H1 (cell line): Measurements from ENCODE around the gene IL2RA. TPM values are rescaled to one million over a fixed set of nuclear protein-coding genes. Genes with fewer than 3 reads are reported as not detected.

Source experiments
- CTCF ChIA-PET: fragments of 300-600 bp; sonication (Branson Sonifier 250); formaldehyde crosslinking; loops from one replicate; lab custom pipeline; 2021; ENCODE audit not compliant: partially characterized antibody; lab: Charles Lee
- POLR2A ChIA-PET: fragments of 300-600 bp; sonication (Branson Sonifier 250); formaldehyde crosslinking; loops from one replicate; lab custom pipeline; 2021; ENCODE audit warnings: inconsistent platforms; ENCODE audit not compliant: partially characterized antibody; lab: Charles Lee
- DNase-seq, 2 experiments: peaks; one replicate each; pipeline versions ENCODE4 v3.0.0 to v3.0.0-alpha.2; 2010 to 2022; ENCODE audit warnings: low spot score in 2 of 2, low read depth in 1 of 2, mixed read lengths in 1 of 2
- FAIRE-seq: peaks from 2 replicates; lab custom pipeline; 2011; peaks lifted over from hg19 to GRCh38; lab: Jason Lieb, UNC
- H2AFZ ChIP-seq: 2 replicates; pipeline ENCODE4 v1.8.1; 2012; ENCODE audit warnings: low read length, inconsistent platforms
- H2AK5ac ChIP-seq: 2 replicates; pipeline ENCODE4 v1.6.1; 2013; ENCODE audit warnings: low read depth, low read length
- H2BK120ac ChIP-seq: replicated peaks from 2 replicates; pipeline ENCODE3; 2013; ENCODE audit warnings: low read depth, low read length, inconsistent platforms
- H2BK12ac ChIP-seq: 2 replicates; pipeline ENCODE4 v1.6.1; 2013; ENCODE audit warnings: low read depth, low read length
- H2BK15ac ChIP-seq: 2 replicates; pipeline ENCODE4 v1.6.1; 2013; ENCODE audit warnings: low read length
- H2BK20ac ChIP-seq: 2 replicates; pipeline ENCODE4 v1.6.1; 2013; ENCODE audit warnings: low read length
- H2BK5ac ChIP-seq: 2 replicates; pipeline ENCODE4 v1.6.1; 2013; ENCODE audit warnings: low read depth, low read length
- H3K14ac ChIP-seq: 2 replicates; pipeline ENCODE4 v1.6.1; 2013; ENCODE audit warnings: inconsistent platforms; ENCODE audit not compliant: insufficient read length
- H3K18ac ChIP-seq: 2 replicates; pipeline ENCODE4 v1.6.1; 2013; ENCODE audit warnings: low read length; ENCODE audit errors: extremely low read depth
- H3K23ac ChIP-seq: 2 replicates; pipeline ENCODE4 v1.6.1; 2013; ENCODE audit warnings: inconsistent platforms; ENCODE audit not compliant: insufficient read length
- H3K23me2 ChIP-seq: 2 replicates; pipeline ENCODE4 v1.6.1; 2013; ENCODE audit warnings: low read depth, low read length
- H3K27ac ChIP-seq: 2 replicates; pipeline ENCODE4 v1.6.1; 2011; ENCODE audit warnings: low read depth, low read length, inconsistent platforms
- H3K27me3 ChIP-seq, 4 experiments: replicated peaks in 1 of 4; 1 replicate in 1 of 4; 2 replicates in 3 of 4; pipeline versions ENCODE4 v1.6.1 to v1.8.1; 2011 to 2013; ENCODE audit warnings: low read length in 3 of 4, mild to moderate bottlenecking in 3 of 4, inconsistent platforms in 2 of 4, mixed read lengths in 2 of 4, moderate library complexity in 1 of 4; ENCODE audit not compliant: control insufficient read depth in 3 of 4, insufficient read depth in 3 of 4; ENCODE audit errors: extremely low read depth in 1 of 4
- H3K36me3 ChIP-seq, 4 experiments: 2 replicates each; pipeline versions ENCODE4 v1.6.1 to v1.8.1; 2011 to 2013; ENCODE audit warnings: mild to moderate bottlenecking in 4 of 4, low read length in 3 of 4, moderate library complexity in 2 of 4, control low read depth in 1 of 4, inconsistent platforms in 1 of 4; ENCODE audit not compliant: insufficient read depth in 4 of 4, control insufficient read depth in 2 of 4
- H3K4ac ChIP-seq: replicated peaks from 2 replicates; pipeline ENCODE3; 2013; ENCODE audit warnings: low read length, low read depth, mixed read lengths, inconsistent platforms; ENCODE audit not compliant: insufficient read length
- H3K4me1 ChIP-seq, 4 experiments: replicated peaks in 1 of 4; 1 replicate in 1 of 4; 2 replicates in 3 of 4; pipeline versions ENCODE4 v1.6.1 to v1.8.1; 2011 to 2013; ENCODE audit warnings: low read length in 3 of 4, inconsistent platforms in 2 of 4, mixed read lengths in 1 of 4; ENCODE audit not compliant: insufficient read depth in 4 of 4, control insufficient read depth in 3 of 4
- H3K4me2 ChIP-seq, 2 experiments: 2 replicates each; pipeline versions ENCODE4 v1.6.1 to v1.8.1; 2011 to 2013; ENCODE audit warnings: low read depth in 2 of 2, low read length in 2 of 2, control low read depth in 1 of 2, inconsistent platforms in 1 of 2, mild to moderate bottlenecking in 1 of 2; ENCODE audit not compliant: insufficient read depth in 1 of 2
- H3K4me3 ChIP-seq, 4 experiments: fragments of 200-600, 300-600 bp in 1 of 4; sonication (generic), shearing (Covaris generic), sonication (Bioruptor Twin) in 1 of 4; 2 replicates each; pipeline versions ENCODE4 v1.5.1 to v1.8.1; 2011 to 2016; ENCODE audit warnings: low read length in 4 of 4, low read depth in 3 of 4, control low read depth in 2 of 4, inconsistent platforms in 2 of 4, mild to moderate bottlenecking in 2 of 4, mixed read lengths in 1 of 4, moderate library complexity in 1 of 4; ENCODE audit not compliant: insufficient read depth in 2 of 4; ENCODE audit errors: extremely low read depth in 1 of 4
- H3K56ac ChIP-seq: replicated peaks from 2 replicates; pipeline ENCODE3; 2013; ENCODE audit warnings: low read depth, mild to moderate bottlenecking, mixed read lengths, low read length, inconsistent platforms; ENCODE audit not compliant: insufficient read length
- H3K79me1 ChIP-seq: 2 replicates; pipeline ENCODE4 v1.6.1; 2013; ENCODE audit warnings: low read depth, low read length, control low read depth
- H3K79me2 ChIP-seq, 2 experiments: 2 replicates each; pipeline versions ENCODE4 v1.6.1 to v1.8.1; 2012 to 2013; ENCODE audit warnings: low read length in 2 of 2, mild to moderate bottlenecking in 2 of 2, inconsistent platforms in 1 of 2; ENCODE audit not compliant: insufficient read depth in 2 of 2, control insufficient read depth in 1 of 2
- H3K9ac ChIP-seq, 4 experiments: replicated peaks in 1 of 4; 1 replicate in 1 of 4; 2 replicates in 3 of 4; pipeline versions ENCODE4 v1.6.1 to v1.8.1; 2011 to 2013; ENCODE audit warnings: low read depth in 3 of 4, low read length in 3 of 4, control low read depth in 2 of 4, mild to moderate bottlenecking in 2 of 4, moderate library complexity in 2 of 4, inconsistent platforms in 1 of 4; ENCODE audit errors: extremely low read depth in 1 of 4
- H3K9me3 ChIP-seq, 2 experiments: 2 replicates each; pipeline versions ENCODE4 v1.6.1 to v1.8.1; 2012 to 2013; ENCODE audit warnings: mild to moderate bottlenecking in 2 of 2, moderate library complexity in 2 of 2, control low read depth in 1 of 2, inconsistent platforms in 1 of 2, low read depth in 1 of 2, low read length in 1 of 2, mixed read lengths in 1 of 2; ENCODE audit not compliant: insufficient read depth in 2 of 2
- H4K20me1 ChIP-seq, 2 experiments: replicated peaks in 1 of 2; 2 replicates each; pipeline versions ENCODE3 to v1.8.1; 2011 to 2013; ENCODE audit warnings: inconsistent platforms in 2 of 2, low read length in 2 of 2, mild to moderate bottlenecking in 1 of 2; ENCODE audit not compliant: insufficient read depth in 2 of 2, control insufficient read depth in 1 of 2
- H4K5ac ChIP-seq: 2 replicates; pipeline ENCODE4 v1.6.1; 2013; ENCODE audit warnings: low read length, low read depth, mixed read lengths, inconsistent platforms; ENCODE audit not compliant: insufficient read length
- H4K8ac ChIP-seq: 2 replicates; pipeline ENCODE4 v1.8.0; 2013; ENCODE audit warnings: mild to moderate bottlenecking, moderate library complexity, low read length, inconsistent platforms; ENCODE audit not compliant: insufficient read depth; ENCODE audit errors: extremely low read depth
- H4K91ac ChIP-seq: replicated peaks from 2 replicates; pipeline ENCODE3; 2013; ENCODE audit warnings: low read length, mixed read lengths, inconsistent platforms; ENCODE audit not compliant: insufficient read length
- CHD1 ChIP-seq: IDR thresholded peaks from 2 replicates; pipeline ENCODE4 v1.6.1; 2012; ENCODE audit warnings: low read depth, low read length, improper control_type of control experiment
- EZH2 ChIP-seq: fragments of 200-600 bp; sonication (generic); IDR thresholded peaks from 2 replicates; pipeline ENCODE4 v1.7.1; 2012; ENCODE audit warnings: low read depth, mild to moderate bottlenecking, moderate library complexity, low read length, inconsistent platforms; ENCODE audit not compliant: severe bottlenecking
- SP1 ChIP-seq: IDR thresholded peaks from 2 replicates; pipeline ENCODE4 v1.6.1; 2011; ENCODE audit warnings: low read depth, low read length
- SP2 ChIP-seq: IDR thresholded peaks from 2 replicates; pipeline ENCODE4 v1.6.1; 2012; ENCODE audit warnings: mild to moderate bottlenecking, low read length, inconsistent platforms
- SP4 ChIP-seq: IDR thresholded peaks from 2 replicates; pipeline ENCODE4 v1.6.1; 2012; ENCODE audit warnings: low read length, inconsistent platforms
- WGBS, 2 experiments: shearing (Covaris generic) in 1 of 2; methylation state at CpG; one replicate each; pipeline versions ENCODE4 v1.1.6 to v1.1.7; 2013 to 2015; ENCODE audit warnings: low lambda C conversion rate in 2 of 2, mixed read lengths in 2 of 2, inconsistent platforms in 1 of 2, low coverage in 1 of 2, missing lambda C conversion rate in 1 of 2; ENCODE audit not compliant: insufficient replicate concordance in 2 of 2, insufficient coverage in 1 of 2, insufficient read length in 1 of 2; ENCODE audit errors: extremely low coverage in 1 of 2, missing lambda C conversion rate in 1 of 2; 5-methylcytosine and 5-hydroxymethylcytosine counted together
- polyA plus RNA-seq, 7 experiments: library from polyadenylated mRNA; depleted of rRNA in 3 of 7; stranded (reverse) in 5 of 7; unstranded in 2 of 7; fragments of >200 nt in 5 of 7; fragments of 200-250 nt in 2 of 7; gene quantifications; 1 replicate in 5 of 7; 2 replicates in 1 of 7; 4 replicates in 1 of 7; pipeline versions ENCODE4 v1.2.1 to v1.2.3, GENCODE V29; 2011 to 2013; ENCODE audit warnings: missing spikeins in 2 of 7, mixed read lengths in 2 of 7
- total RNA-seq: library from RNA; stranded (reverse); fragmentation: NEBNext Ultra II Directional; extraction: Animal tissue kit (Norgen Biotek cat#: 25700); gene quantifications from 2 replicates; pipeline ENCODE4 v1.2.1, GENCODE V29; 2021

The IL2RA gene
- total and polyA plus RNA-seq, 2 of the 8 experiments (the other 6 are each of a cell fraction or from before 2014, with no cell fraction given): not detected

DNA sequence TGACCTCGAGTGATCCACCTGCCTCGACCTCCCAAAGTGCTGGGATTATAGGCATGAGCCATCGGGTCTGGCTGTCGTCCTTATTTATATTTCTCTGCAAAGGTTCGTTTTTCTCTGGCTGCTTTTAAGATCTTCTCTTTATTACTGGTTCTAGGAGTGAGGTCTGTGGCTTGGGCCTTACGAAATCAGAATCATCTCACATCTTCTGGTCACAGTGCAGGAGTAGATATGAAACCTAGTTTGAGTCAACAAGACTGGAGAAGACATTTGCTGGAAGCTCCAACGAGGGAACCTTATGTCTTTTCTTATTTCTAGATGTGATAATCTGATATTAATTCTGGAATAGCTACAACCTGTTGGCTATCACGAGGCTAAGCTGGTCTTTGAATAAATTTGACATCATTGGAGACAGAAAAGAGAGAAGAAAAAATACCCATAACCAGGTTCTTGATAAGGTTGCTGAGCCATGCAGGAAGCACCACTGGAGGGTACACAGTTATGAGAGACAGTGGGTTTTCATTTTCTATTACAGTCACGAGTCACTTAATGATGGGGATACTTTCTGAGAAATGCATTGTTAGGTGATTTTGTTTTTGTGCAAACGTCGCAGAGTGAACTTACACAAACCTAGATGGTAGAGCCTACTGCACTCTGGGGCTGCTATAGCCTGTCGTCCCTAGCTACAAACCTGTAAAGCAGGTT lies 59.2 kb downstream of the IL2RA start:
- Histone ChIP-seq H2BK5ac (no peak overlapping the region), H4K5ac (no peak overlapping the region), H3K9me3 (peaks cover 4 to 8% of the 10 kb centered on the region in 2 experiments; a peak in 3 of 4 replicates), H2BK15ac (no peak overlapping the region), H2BK120ac (no peak overlapping the region), H3K4me3 (no peak overlapping the region), H3K79me1 (no peaks in the 10 kb centered on the region), H3K27me3 (no peaks in the 10 kb centered on the region), H3K9ac (no peak overlapping the region), H2BK12ac (no peak overlapping the region), H3K14ac (no peak overlapping the region), H3K4me2 (no peak overlapping the region), H2AFZ (no peak overlapping the region), H3K23ac (no peak overlapping the region), H3K18ac (no peak overlapping the region), H3K23me2 (no peaks in the 10 kb centered on the region), H3K36me3 (no peaks in the 10 kb centered on the region), H3K79me2 (no peaks in the 10 kb centered on the region), H2AK5ac (no peak overlapping the region), H3K4me1 (peaks cover 0 to 3% (median under 1%) of the 10 kb centered on the region in 4 experiments; a peak in 2 of 7 replicates), H4K91ac (no peak overlapping the region), H3K56ac (no peak overlapping the region), H3K27ac (no peak overlapping the region), H3K4ac (no peak overlapping the region), H4K8ac (no peak overlapping the region), H2BK20ac (no peak overlapping the region), H4K20me1 (no peaks in the 10 kb centered on the region)
- FAIRE-seq (no peak), DNase-seq (peak in 1 of 2 experiments; percentile 3)
- POLR2A ChIA-PET: no interaction called here
- 87% methylated on average over 12 of the region's 12 CpGs; no CpG with 5 or more reads in 1 of the 2 experiments for WGBS, 2 experiments
- CTCF ChIA-PET: no interaction called here
- no peak for TF ChIP-seq SP1
- TF ChIP-seq EZH2: no peak
- TF ChIP-seq CHD1: no peak
- TF ChIP-seq SP4: no peak
- no peak for TF ChIP-seq SP2
